Liver (tissue), 9 donors: Measurements from ENCODE around the gene MRPS9. TPM values are rescaled to one million over a fixed set of nuclear protein-coding genes. Genes with fewer than 3 reads are reported as not detected.

Experiments
- DNase-seq: peaks from one replicate; pipeline ENCODE4 v3.0.0-alpha.2; 2017; ENCODE audit warnings: low spot score
- H3K27ac ChIP-seq, 2 donors: one replicate each; pipeline ENCODE4 v1.7.0; 2013; ENCODE audit warnings: inconsistent platforms in 2 of 2, low read length in 2 of 2, control low read depth in 1 of 2, low read depth in 1 of 2, mild to moderate bottlenecking in 1 of 2
- H3K27me3 ChIP-seq, 4 donors: one replicate each; pipeline versions ENCODE4 v1.6.1 to v1.7.0; 2013; ENCODE audit warnings: low read length in 3 of 4, inconsistent platforms in 1 of 4, mild to moderate bottlenecking in 1 of 4, moderate library complexity in 1 of 4; ENCODE audit not compliant: control insufficient read depth in 4 of 4, insufficient read depth in 4 of 4
- H3K36me3 ChIP-seq, 4 donors: one replicate each; pipeline versions ENCODE4 v1.6.1 to v1.7.0; 2013; ENCODE audit warnings: low read length in 3 of 4, mild to moderate bottlenecking in 3 of 4, low read depth in 1 of 4, moderate library complexity in 1 of 4; ENCODE audit not compliant: control insufficient read depth in 4 of 4, insufficient read depth in 3 of 4
- H3K4me1 ChIP-seq, 4 donors: one replicate each; pipeline versions ENCODE4 v1.6.1 to v1.7.0; 2013; ENCODE audit warnings: low read length in 3 of 4, mild to moderate bottlenecking in 3 of 4, moderate library complexity in 1 of 4; ENCODE audit not compliant: control insufficient read depth in 4 of 4, insufficient read depth in 4 of 4
- H3K4me3 ChIP-seq, 3 donors: one replicate each; pipeline versions ENCODE4 v1.6.1 to v1.7.0; 2013; ENCODE audit warnings: low read length in 3 of 3, control low read depth in 1 of 3, low read depth in 1 of 3, mild to moderate bottlenecking in 1 of 3
- H3K9ac ChIP-seq, 2 donors: one replicate each; pipeline ENCODE4 v1.7.0; 2013; ENCODE audit warnings: low read length in 2 of 2, mild to moderate bottlenecking in 2 of 2, moderate library complexity in 2 of 2, control low read depth in 1 of 2, low read depth in 1 of 2
- H3K9me3 ChIP-seq, 4 donors: one replicate each; pipeline versions ENCODE4 v1.6.1 to v1.7.0; 2013; ENCODE audit warnings: low read length in 3 of 4; ENCODE audit not compliant: control insufficient read depth in 4 of 4
- EGR1 ChIP-seq, 2 donors: IDR thresholded peaks; 2 replicates each; pipeline ENCODE4 v1.6.1; 2016 to 2018; ENCODE audit warnings: antibody characterized with exemption in 2 of 2, low read depth in 2 of 2
- FOXA2 ChIP-seq: IDR thresholded peaks from 2 replicates; pipeline ENCODE4 v1.6.1; 2016; ENCODE audit warnings: antibody characterized with exemption
- HNF4A ChIP-seq, 2 donors: conservative IDR thresholded peaks; 2 replicates each; pipeline ENCODE4 v1.6.1; 2016; ENCODE audit warnings: antibody characterized with exemption in 2 of 2, mild to moderate bottlenecking in 2 of 2
- JUND ChIP-seq, 2 donors: IDR thresholded peaks; 2 replicates each; pipeline ENCODE4 v1.6.1; 2016; ENCODE audit warnings: antibody characterized with exemption in 2 of 2
- NR2F2 ChIP-seq: IDR thresholded peaks from 2 replicates; pipeline ENCODE4 v1.6.1; 2016; ENCODE audit warnings: antibody characterized with exemption
- RAD21 ChIP-seq, 2 donors: IDR thresholded peaks; 2 replicates each; pipeline ENCODE4 v1.6.1; 2016; ENCODE audit warnings: antibody characterized with exemption in 2 of 2, mild to moderate bottlenecking in 2 of 2
- RXRA ChIP-seq, 2 donors: IDR thresholded peaks; 2 replicates each; pipeline ENCODE4 v1.6.1; 2017 to 2018; ENCODE audit warnings: antibody characterized with exemption in 2 of 2, mild to moderate bottlenecking in 1 of 2
- SP1 ChIP-seq: IDR thresholded peaks from 2 replicates; pipeline ENCODE4 v1.6.1; 2018; ENCODE audit warnings: antibody characterized with exemption, mild to moderate bottlenecking
- YY1 ChIP-seq: IDR thresholded peaks from 2 replicates; pipeline ENCODE4 v1.6.1; 2016; ENCODE audit warnings: antibody characterized with exemption, mild to moderate bottlenecking
- WGBS: extraction: QIAGEN DNeasy Blood & Tissue Kit; methylation state at CpG from one replicate; pipeline ENCODE4 v1.1.7; 2013; 5-methylcytosine and 5-hydroxymethylcytosine counted together
- polyA plus RNA-seq, 2 donors: library from polyadenylated mRNA; stranded (reverse) in 1 of 2; unstranded in 1 of 2; fragments of 200-250 nt in 1 of 2; fragments of >200 nt in 1 of 2; fragmentation: Nextera tagmentation in 1 of 2; extraction: Ambion mirVana in 1 of 2; gene quantifications; one replicate each; pipeline versions ENCODE4 v1.2.1 to v1.2.3, GENCODE V29; 2013 to 2015
- total RNA-seq, 2 donors: library from RNA; depleted of rRNA; stranded (reverse); fragments of >200 nt; gene quantifications; one replicate each; pipeline ENCODE4 v1.2.3, GENCODE V29; 2014
- TF ChIP-seq, protein P1 (sequence below): IDR thresholded peaks from 2 replicates; pipeline ENCODE4 v1.6.1; 2016; ENCODE audit warnings: antibody characterized with exemption, mild to moderate bottlenecking
- donor health status: healthy.
- donor health status: healthy.
- donor health status: healthy.
- donor health status: healthy.
- donor health status: healthy.

MRPS9 gene
- total and polyA plus RNA-seq, 4 donors = 11.5 to 27.7 (median 17.9) TPM

GRCh38 chr2:105042189-105042588, 4.3 kb downstream of the MRPS9 start (continued):
- TF ChIP-seq, protein P1, sequence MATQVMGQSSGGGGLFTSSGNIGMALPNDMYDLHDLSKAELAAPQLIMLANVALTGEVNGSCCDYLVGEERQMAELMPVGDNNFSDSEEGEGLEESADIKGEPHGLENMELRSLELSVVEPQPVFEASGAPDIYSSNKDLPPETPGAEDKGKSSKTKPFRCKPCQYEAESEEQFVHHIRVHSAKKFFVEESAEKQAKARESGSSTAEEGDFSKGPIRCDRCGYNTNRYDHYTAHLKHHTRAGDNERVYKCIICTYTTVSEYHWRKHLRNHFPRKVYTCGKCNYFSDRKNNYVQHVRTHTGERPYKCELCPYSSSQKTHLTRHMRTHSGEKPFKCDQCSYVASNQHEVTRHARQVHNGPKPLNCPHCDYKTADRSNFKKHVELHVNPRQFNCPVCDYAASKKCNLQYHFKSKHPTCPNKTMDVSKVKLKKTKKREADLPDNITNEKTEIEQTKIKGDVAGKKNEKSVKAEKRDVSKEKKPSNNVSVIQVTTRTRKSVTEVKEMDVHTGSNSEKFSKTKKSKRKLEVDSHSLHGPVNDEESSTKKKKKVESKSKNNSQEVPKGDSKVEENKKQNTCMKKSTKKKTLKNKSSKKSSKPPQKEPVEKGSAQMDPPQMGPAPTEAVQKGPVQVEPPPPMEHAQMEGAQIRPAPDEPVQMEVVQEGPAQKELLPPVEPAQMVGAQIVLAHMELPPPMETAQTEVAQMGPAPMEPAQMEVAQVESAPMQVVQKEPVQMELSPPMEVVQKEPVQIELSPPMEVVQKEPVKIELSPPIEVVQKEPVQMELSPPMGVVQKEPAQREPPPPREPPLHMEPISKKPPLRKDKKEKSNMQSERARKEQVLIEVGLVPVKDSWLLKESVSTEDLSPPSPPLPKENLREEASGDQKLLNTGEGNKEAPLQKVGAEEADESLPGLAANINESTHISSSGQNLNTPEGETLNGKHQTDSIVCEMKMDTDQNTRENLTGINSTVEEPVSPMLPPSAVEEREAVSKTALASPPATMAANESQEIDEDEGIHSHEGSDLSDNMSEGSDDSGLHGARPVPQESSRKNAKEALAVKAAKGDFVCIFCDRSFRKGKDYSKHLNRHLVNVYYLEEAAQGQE = no peak

DNA sequence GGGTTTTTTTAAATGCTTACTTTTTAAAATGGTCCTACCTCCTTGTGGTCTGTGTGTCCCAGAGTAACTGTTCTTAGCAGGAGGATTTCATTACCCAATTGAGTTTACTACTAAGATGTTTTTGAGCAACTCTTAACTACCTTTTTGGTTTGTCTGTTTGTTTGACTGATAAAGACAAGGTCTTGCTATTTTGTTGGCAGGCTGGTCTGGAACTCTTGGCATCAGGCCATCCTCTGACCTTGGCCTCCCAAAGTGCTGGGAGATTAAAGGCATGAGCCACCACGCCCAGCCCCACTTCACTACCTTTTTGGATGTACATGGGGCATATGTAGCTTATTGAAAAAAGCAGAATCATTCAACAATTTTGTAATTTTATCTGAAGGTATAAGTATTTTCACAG, 14.9 kb downstream of the MRPS9 start:
- TF ChIP-seq HNF4A (conservative IDR thresholded peaks at IDR 0.05) (peak; percentile 13 to 35), JUND (IDR thresholded peaks at IDR 0.05) (no peak)
- peak; percentile 80 for DNase-seq

DNA sequence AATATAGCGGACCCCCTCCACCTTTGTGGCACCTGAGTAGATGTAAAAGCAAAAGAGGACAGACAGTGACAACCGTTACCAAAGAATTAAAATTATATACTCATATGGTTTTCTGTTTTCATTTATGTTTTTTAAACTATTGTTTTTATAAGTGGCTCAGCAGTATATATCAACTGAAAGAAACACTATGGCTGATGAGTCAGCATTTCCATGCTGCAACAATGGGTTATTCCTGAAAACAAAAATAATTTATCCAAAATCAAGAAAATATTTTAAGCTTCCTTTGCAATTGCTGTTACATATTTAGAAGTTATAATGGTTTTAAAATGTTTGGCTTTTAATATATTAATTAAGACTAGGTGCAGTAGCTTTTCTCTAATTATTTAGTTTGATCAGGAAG, 17.7 kb downstream of the MRPS9 start:
- Histone ChIP-seq H3K9me3 (no peaks in the 10 kb centered on the region), H3K27ac (no peak overlapping the region), H3K4me1 (no peaks in the 10 kb centered on the region), H3K4me3 (no peak overlapping the region), H3K36me3 (peaks cover 0 to 4% (median under 1%) of the 10 kb centered on the region in 4 donors), H3K9ac (no peak overlapping the region), H3K27me3 (no peaks in the 10 kb centered on the region)
- no peak for DNase-seq
- no peak for TF ChIP-seq NR2F2
- TF ChIP-seq FOXA2 = no peak
- TF ChIP-seq SP1 = no peak
- no peak for TF ChIP-seq RAD21 (IDR thresholded peaks at IDR 0.05)
- TF ChIP-seq EGR1 (IDR thresholded peaks at IDR 0.05; ENCODE audit: low read depth in 2 of 2) = no peak
- no peak for TF ChIP-seq YY1
- WGBS = 95% methylated on average over 2 of the region's 2 CpGs

More for the DNA sequence above, 14.9 kb downstream of the MRPS9 start:
- H3K9me3 ChIP-seq = no peaks in the 10 kb centered on the region
- no peak overlapping the region for H3K27ac ChIP-seq
- WGBS = 43% methylated on average over 1 of the region's 1 CpG
- no peak overlapping the region for H3K9ac ChIP-seq
- no peaks in the 10 kb centered on the region for H3K4me1 ChIP-seq
- H3K4me3 ChIP-seq = no peak overlapping the region
- no peaks in the 10 kb centered on the region for H3K27me3 ChIP-seq
- peaks cover 0 to 4% (median 2%) of the 10 kb centered on the region in 4 donors for H3K36me3 ChIP-seq

GRCh38 chr2:105056245-105056644, 18.4 kb downstream of the MRPS9 start:
- Histone ChIP-seq H3K4me1 (no peaks in the 10 kb centered on the region), H3K9ac (no peak overlapping the region), H3K4me3 (no peak overlapping the region), H3K36me3 (peaks cover 0 to 2% (median under 1%) of the 10 kb centered on the region in 4 donors), H3K9me3 (no peaks in the 10 kb centered on the region), H3K27ac (no peak overlapping the region), H3K27me3 (no peaks in the 10 kb centered on the region)
- 95% methylated on average over 3 of the region's 3 CpGs for WGBS
- no peak for DNase-seq
- TF ChIP-seq YY1 (no peak), NR2F2 (no peak), RXRA (IDR thresholded peaks at IDR 0.05) (no peak)
